ENCODE results near the gene POGK.
"Not testable (repeated sequence)": the region's sequence is repeated elsewhere in the genome, so short reads cannot be mapped to it uniquely, and the experiment has no call there.

- not testable (repeated sequence) for TF ChIP-seq CTCF, POLR2A, POLR2AphosphoS5 (IDR thresholded peaks at IDR 0.05)
Observed at GRCh38 chr1:166878173-166878917, 39.1 kb downstream of the POGK start.
